OCI-LY1 (cell line): ENCODE results near the gene TECR.

Source experiments
- H2AFZ ChIP-seq: fragments of 200-600 bp; sonication (generic), shearing (Covaris generic); 2 replicates; pipeline ENCODE4 v1.6.0; 2014; ENCODE audit warnings: antibody characterized with exemption, mild to moderate bottlenecking, low read length
- H3F3A ChIP-seq: fragments of 200-600 bp; sonication (generic), shearing (Covaris generic); 2 replicates; pipeline ENCODE4 v1.6.0; 2014; ENCODE audit warnings: mild to moderate bottlenecking, antibody characterized with exemption, low read length, moderate library complexity; ENCODE audit not compliant: insufficient read depth
- H3K27ac ChIP-seq: fragments of 200-600 bp; sonication (generic); 2 replicates; pipeline ENCODE4 v1.5.1; 2014; ENCODE audit warnings: low read length, mixed run types, mild to moderate bottlenecking, low read depth; ENCODE audit not compliant: poor library complexity, severe bottlenecking
- H3K27me3 ChIP-seq: fragments of 200-600 bp; sonication (generic); 2 replicates; pipeline ENCODE4 v1.6.0; 2014; ENCODE audit warnings: antibody characterized with exemption, mild to moderate bottlenecking, low read length, moderate library complexity; ENCODE audit not compliant: insufficient read depth
- H3K36me3 ChIP-seq: fragments of 200-600 bp; sonication (generic); 2 replicates; pipeline ENCODE4 v1.6.1; 2014; ENCODE audit warnings: mild to moderate bottlenecking, antibody characterized with exemption, low read length, moderate library complexity, mixed read lengths; ENCODE audit not compliant: insufficient read depth
- H3K4me1 ChIP-seq: fragments of 200-600 bp; sonication (generic); 2 replicates; pipeline ENCODE4 v1.5.1; 2014; ENCODE audit warnings: mild to moderate bottlenecking, low read length, moderate library complexity; ENCODE audit not compliant: insufficient read depth, severe bottlenecking
- H3K4me2 ChIP-seq: fragments of 200-600 bp; sonication (generic), shearing (Covaris generic); 2 replicates; pipeline ENCODE4 v1.6.1; 2014; ENCODE audit warnings: low read length
- H3K4me3 ChIP-seq: fragments of 200-600 bp; sonication (generic); 2 replicates; pipeline ENCODE4 v1.5.1; 2014; ENCODE audit warnings: low read length, low read depth, mild to moderate bottlenecking, mixed read lengths; ENCODE audit not compliant: poor library complexity, severe bottlenecking
- H3K79me2 ChIP-seq: fragments of 200-600 bp; shearing (Covaris generic); 2 replicates; pipeline ENCODE4 v1.6.1; 2016; ENCODE audit warnings: mixed run types, low read length, mixed read lengths; ENCODE audit not compliant: insufficient read depth
- H3K9ac ChIP-seq: fragments of 200-600 bp; sonication (generic), shearing (Covaris generic); 2 replicates; pipeline ENCODE4 v1.6.1; 2014; ENCODE audit warnings: mild to moderate bottlenecking, low read length, mixed read lengths
- H3K9me2 ChIP-seq: fragments of 200-600 bp; sonication (generic), shearing (Covaris generic); 2 replicates; pipeline ENCODE4 v1.6.1; 2014; ENCODE audit warnings: low read depth, mild to moderate bottlenecking, low read length, mixed read lengths
- H3K9me3 ChIP-seq: fragments of 200-600 bp; shearing (Covaris generic); 2 replicates; pipeline ENCODE4 v1.6.1; 2014; ENCODE audit warnings: low read length, mixed read lengths
- H4K20me1 ChIP-seq: fragments of 200-600 bp; sonication (generic), shearing (Covaris generic); 2 replicates; pipeline ENCODE4 v1.6.0; 2016; ENCODE audit warnings: mild to moderate bottlenecking, low read length; ENCODE audit not compliant: insufficient read depth
- CTCF ChIP-seq: fragments of 200-600 bp; sonication (generic), shearing (Covaris generic); IDR thresholded peaks from 2 replicates; pipeline ENCODE4 v1.5.1; 2017; ENCODE audit warnings: mild to moderate bottlenecking, antibody characterized with exemption, low read length, moderate library complexity, mixed read lengths
- EZH2 ChIP-seq: fragments of 200-600 bp; sonication (generic), shearing (Covaris generic); IDR thresholded peaks from 2 replicates; pipeline ENCODE4 v1.8.0; 2017; ENCODE audit warnings: borderline replicate concordance, mixed run types, mild to moderate bottlenecking, antibody characterized with exemption, low read length, moderate library complexity, mixed read lengths

The TECR gene

DNA sequence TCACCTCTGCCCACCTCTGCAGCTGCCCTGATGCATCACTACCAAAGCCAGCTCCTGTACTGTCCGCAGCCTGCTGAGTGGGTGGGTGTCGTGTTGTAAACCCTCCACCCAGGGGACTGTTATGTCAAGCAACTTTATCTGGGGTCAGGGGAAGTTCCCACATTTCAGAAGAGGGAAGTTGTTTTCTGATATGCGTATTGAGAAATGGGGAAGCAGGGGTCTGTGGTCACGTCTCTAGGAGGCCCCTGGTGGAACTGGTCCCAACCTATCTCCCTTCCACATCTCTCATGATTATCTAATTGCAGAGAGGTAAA is 84.7 kb downstream of the TECR start:
- Histone ChIP-seq H3K36me3 (peaks cover 5% of the 10 kb centered on the region; the same call in 1 of the 2 replicates), H2AFZ (no peak overlapping the region), H3K27me3 (no peaks in the 10 kb centered on the region), H3K9me2 (no peaks in the 10 kb centered on the region), H3K4me3 (no peak overlapping the region), H3K4me1 (peaks cover 20% of the 10 kb centered on the region), H3K27ac (peak overlapping the region; percentile 74), H3K9me3 (peaks cover 3% of the 10 kb centered on the region; the same call in 1 of the 2 replicates), H3K4me2 (no peak overlapping the region), H4K20me1 (no peaks in the 10 kb centered on the region), H3K79me2 (no peaks in the 10 kb centered on the region), H3F3A (0 out of 2 replicates have a peak, but pooled peaks cover 5% of the 10 kb centered on the region), H3K9ac (no peak overlapping the region)
- TF ChIP-seq EZH2: no peak
- no peak for TF ChIP-seq CTCF
